Activated CD4-positive, alpha-beta T cell treated with anti-CD3 and anti-CD28 coated beads, Interleukin-2, amount 10 ng/mL, durations not matched to agents 7 days and 5 days (primary cell): Measurements from ENCODE around the gene ACLY. TPM values are rescaled to one million over a fixed set of nuclear protein-coding genes. Genes with fewer than 3 reads are reported as not detected.

Source experiments
- CTCF ChIA-PET: fragments of 350-600 bp; sonication (Branson Sonifier 250); formaldehyde crosslinking; loops from one replicate; lab custom pipeline; 2021; ENCODE audit warnings: antibody characterized with exemption; lab: Charles Lee
- POLR2A ChIA-PET: fragments of 350-600 bp; sonication (Branson Sonifier 250); formaldehyde crosslinking; loops from one replicate; lab custom pipeline; 2021; ENCODE audit warnings: antibody characterized with exemption; lab: Charles Lee
- DNase-seq: peaks from one replicate; pipeline ENCODE4 v3.0.0-alpha.2; 2020
- H3K27ac Mint-ChIP-seq: one replicate; pipeline ENCODE4 v1.8.0; 2021; ENCODE audit warnings: mild to moderate bottlenecking, moderate library complexity, mixed read lengths
- H3K27me3 Mint-ChIP-seq: one replicate; pipeline ENCODE4 v1.8.0; 2021; ENCODE audit warnings: mixed read lengths
- H3K36me3 Mint-ChIP-seq: one replicate; pipeline ENCODE4 v1.8.0; 2021; ENCODE audit warnings: low read depth, mixed read lengths
- H3K4me1 Mint-ChIP-seq: one replicate; pipeline ENCODE4 v1.8.0; 2021; ENCODE audit warnings: mixed read lengths
- H3K4me3 Mint-ChIP-seq: one replicate; pipeline ENCODE4 v1.8.0; 2021; ENCODE audit warnings: mild to moderate bottlenecking, moderate library complexity, mixed read lengths
- H3K9me3 Mint-ChIP-seq: one replicate; pipeline ENCODE4 v1.8.0; 2021; ENCODE audit warnings: mixed read lengths
- total RNA-seq, 2 experiments: library from RNA; stranded (reverse); gene quantifications; one replicate each; pipeline ENCODE4 v1.2.3, GENCODE V29; 2021

Gene ACLY
- total RNA-seq, 2 experiments from 2014 or later, result 143 to 150 TPM

DNA sequence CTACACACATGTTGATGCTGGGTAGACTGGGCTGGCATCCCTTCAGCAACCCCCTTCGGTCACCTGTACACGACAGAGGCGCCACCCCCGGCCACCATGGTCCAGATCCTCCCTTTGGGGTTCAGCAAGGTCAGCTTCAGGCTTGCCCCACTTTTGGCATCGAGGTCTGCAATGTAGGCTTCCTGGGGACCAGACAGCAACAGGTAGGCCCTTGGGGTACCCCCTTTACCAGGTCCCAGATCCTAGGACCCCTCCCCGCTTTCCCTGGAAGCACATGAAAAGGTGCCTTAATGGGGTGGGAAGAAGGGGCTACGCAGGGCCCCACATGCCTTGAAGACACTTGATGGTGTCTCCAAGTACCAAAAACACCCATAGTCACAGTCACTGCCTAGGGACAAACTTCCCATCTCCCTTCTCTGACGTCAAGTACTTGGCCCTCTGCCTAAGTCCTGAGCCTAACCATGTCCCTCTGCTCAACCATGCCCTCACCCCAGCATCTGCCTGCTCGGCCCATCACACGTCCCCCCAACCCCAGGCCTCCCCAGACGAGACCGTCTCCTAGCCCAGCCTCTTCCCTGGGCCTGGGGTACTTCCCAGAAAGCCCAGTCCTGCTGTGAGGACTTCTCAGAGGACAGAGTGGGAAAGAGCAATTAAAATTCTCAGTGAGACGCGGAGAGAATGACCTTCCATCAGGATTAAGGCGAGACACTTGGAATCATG, 12.1 kb downstream of the ACLY start:
- Mint-ChIP-seq H3K4me3 (no peak overlapping the region), H3K9me3 (no peaks in the 10 kb centered on the region), H3K27me3 (no peaks in the 10 kb centered on the region), H3K4me1 (no peaks in the 10 kb centered on the region), H3K27ac (no peak overlapping the region), H3K36me3 (peaks cover 42% of the 10 kb centered on the region)
- CTCF ChIA-PET, result interaction anchor here (0.6 kb wide), 1 partner anchor 42 kb away, joined by 3 read pairs; no protein-coding TSS in a partner anchor
- no peak for DNase-seq
- POLR2A ChIA-PET, result interaction anchor here (0.6 kb wide), 1 partner anchor 155 kb away, joined by 3 read pairs; no protein-coding TSS in a partner anchor

DNA sequence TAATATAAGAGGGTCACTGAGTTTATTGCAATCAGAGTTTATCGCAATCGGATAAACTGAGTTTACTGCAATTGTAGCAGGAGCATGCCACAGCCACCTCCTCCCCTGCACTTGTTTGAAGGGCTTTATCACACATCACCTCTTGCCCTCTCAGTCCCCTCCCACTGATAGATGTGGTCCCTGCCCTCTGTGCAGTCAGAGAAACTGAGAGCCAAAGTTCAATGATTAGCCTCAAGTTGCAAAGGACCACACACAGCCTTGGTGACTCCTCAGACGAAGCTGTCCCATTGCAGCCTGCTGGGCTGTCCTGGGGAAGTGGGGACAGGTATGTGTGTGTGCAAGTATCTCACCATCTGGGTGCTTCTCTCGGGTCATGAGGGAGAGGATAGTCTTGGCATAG, 13.6 kb downstream of the ACLY start:
- Mint-ChIP-seq H3K4me1 (no peaks in the 10 kb centered on the region), H3K9me3 (no peaks in the 10 kb centered on the region), H3K27me3 (no peaks in the 10 kb centered on the region), H3K36me3 (peaks cover 47% of the 10 kb centered on the region), H3K27ac (peak overlapping the region; percentile 31), H3K4me3 (no peak overlapping the region)
- POLR2A ChIA-PET, result no interaction called here
- CTCF ChIA-PET, result no interaction called here
- no peak for DNase-seq

GRCh38 chr17:41904242-41904841, 14.4 kb downstream of the ACLY start:
- ChIA-PET POLR2A (no interaction called here), CTCF (no interaction called here)
- no peak overlapping the region for H3K27ac Mint-ChIP-seq
- H3K27me3 Mint-ChIP-seq, result no peaks in the 10 kb centered on the region
- peaks cover 46% of the 10 kb centered on the region for H3K36me3 Mint-ChIP-seq
- no peak for DNase-seq
- H3K4me3 Mint-ChIP-seq, result no peak overlapping the region
- no peaks in the 10 kb centered on the region for H3K9me3 Mint-ChIP-seq
- H3K4me1 Mint-ChIP-seq, result no peaks in the 10 kb centered on the region

DNA sequence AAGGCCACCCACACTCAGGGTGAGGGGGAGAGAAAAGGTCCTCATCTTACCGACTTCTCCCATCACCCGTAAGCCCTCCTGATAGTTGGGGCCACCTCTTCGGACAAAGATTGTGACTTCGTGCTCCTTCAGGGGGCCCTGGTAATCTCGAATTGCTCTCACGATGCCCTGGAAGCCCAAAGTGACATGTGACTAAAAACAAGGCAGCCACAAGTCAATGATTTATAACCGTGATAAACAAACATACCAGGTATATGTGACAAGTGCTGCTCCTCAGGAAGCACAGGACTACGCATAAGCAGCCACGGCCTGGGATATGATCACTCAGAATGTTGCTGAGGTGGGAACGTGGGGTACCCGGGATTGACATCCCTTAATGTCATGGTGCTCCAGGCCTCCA, 17.1 kb downstream of the ACLY start:
- DNase-seq, result no peak
- CTCF ChIA-PET, result interaction anchor here (0.7 kb wide), 1 partner anchor 38 kb away, joined by 3 read pairs; no protein-coding TSS in a partner anchor
- Mint-ChIP-seq H3K27me3 (no peaks in the 10 kb centered on the region), H3K27ac (no peak overlapping the region), H3K9me3 (no peaks in the 10 kb centered on the region), H3K4me1 (no peaks in the 10 kb centered on the region), H3K4me3 (no peak overlapping the region), H3K36me3 (peaks cover 47% of the 10 kb centered on the region)
- POLR2A ChIA-PET, result no interaction called here

GRCh38 chr17:41896726-41897125, 22.0 kb downstream of the ACLY start:
- H3K27me3 Mint-ChIP-seq, result no peaks in the 10 kb centered on the region
- H3K36me3 Mint-ChIP-seq, result peaks cover 61% of the 10 kb centered on the region
- no peaks in the 10 kb centered on the region for H3K4me1 Mint-ChIP-seq
- no peaks in the 10 kb centered on the region for H3K9me3 Mint-ChIP-seq
- POLR2A ChIA-PET, result no interaction called here
- no peak overlapping the region for H3K4me3 Mint-ChIP-seq
- CTCF ChIA-PET, result no interaction called here
- DNase-seq, result no peak
- H3K27ac Mint-ChIP-seq, result no peak overlapping the region

DNA sequence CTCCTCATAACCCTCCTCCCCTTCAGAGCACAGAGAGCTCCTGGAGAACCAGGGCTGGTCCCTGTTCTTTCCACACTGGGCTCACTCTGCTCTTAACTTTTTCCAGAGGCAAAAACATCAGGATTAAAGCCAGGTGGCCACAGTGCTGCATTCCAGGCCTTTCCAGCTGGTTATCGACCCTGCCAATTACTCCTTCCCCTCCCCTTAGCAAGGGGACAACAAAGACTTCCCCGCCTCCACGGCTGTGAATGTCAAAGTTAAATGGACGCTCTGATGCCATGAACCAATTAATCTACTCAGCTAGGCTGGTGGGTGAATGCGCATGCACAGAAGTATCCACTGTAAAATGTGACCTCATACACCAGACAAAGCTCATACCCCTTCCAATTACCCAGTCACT, 23.1 kb downstream of the ACLY start:
- no peaks in the 10 kb centered on the region for H3K9me3 Mint-ChIP-seq
- no peaks in the 10 kb centered on the region for H3K4me1 Mint-ChIP-seq
- ChIA-PET CTCF (interaction anchor here (0.5 to 1.1 kb wide), 3 partner anchors 18 to 95 kb away, joined by 3 to 4 read pairs (median 3); no protein-coding TSS in a partner anchor), POLR2A (no interaction called here)
- peaks cover 54% of the 10 kb centered on the region for H3K36me3 Mint-ChIP-seq
- H3K4me3 Mint-ChIP-seq, result no peak overlapping the region
- no peaks in the 10 kb centered on the region for H3K27me3 Mint-ChIP-seq
- H3K27ac Mint-ChIP-seq, result no peak overlapping the region
- DNase-seq, result no peak

GRCh38 chr17:41894791-41895331, 23.9 kb downstream of the ACLY start:
- Mint-ChIP-seq H3K27me3 (no peaks in the 10 kb centered on the region), H3K4me3 (no peak overlapping the region), H3K9me3 (no peaks in the 10 kb centered on the region), H3K4me1 (no peaks in the 10 kb centered on the region), H3K27ac (no peak overlapping the region), H3K36me3 (peaks cover 55% of the 10 kb centered on the region)
- ChIA-PET POLR2A (no interaction called here), CTCF (interaction anchor here (0.5 to 1.3 kb wide), 2 partner anchors 12 to 94 kb away, joined by 3 read pairs; no protein-coding TSS in a partner anchor)
- DNase-seq, result no peak

DNA sequence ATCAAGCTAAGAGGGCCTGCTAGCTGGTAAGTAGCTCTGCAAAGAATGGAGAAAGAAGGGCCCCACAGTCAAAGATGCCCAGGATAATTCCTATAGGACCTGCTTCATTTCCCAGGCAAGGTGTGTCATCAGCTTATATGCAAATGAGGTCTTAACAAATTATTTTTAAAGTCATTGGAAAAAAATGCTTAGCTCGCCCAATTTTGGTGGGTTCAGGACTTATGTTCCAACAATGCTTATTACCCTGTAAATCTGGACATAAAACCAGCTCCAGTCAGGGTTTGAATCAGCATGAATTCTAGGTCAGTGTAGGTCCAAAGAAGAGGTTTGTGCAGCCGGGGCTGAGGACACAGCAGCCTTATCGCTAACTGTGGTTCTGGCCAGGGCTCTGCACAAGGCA, 25.4 kb downstream of the ACLY start:
- Mint-ChIP-seq H3K9me3 (no peaks in the 10 kb centered on the region), H3K36me3 (peaks cover 48% of the 10 kb centered on the region), H3K4me1 (no peaks in the 10 kb centered on the region), H3K4me3 (no peak overlapping the region), H3K27me3 (no peaks in the 10 kb centered on the region), H3K27ac (no peak overlapping the region)
- CTCF ChIA-PET, result interaction anchor here (0.7 to 1.3 kb wide), 6 partner anchors 9 to 156 kb away, joined by 3 read pairs; partner anchors contain the start of gene ACLY
- POLR2A ChIA-PET, result no interaction called here
- DNase-seq, result no peak

DNA sequence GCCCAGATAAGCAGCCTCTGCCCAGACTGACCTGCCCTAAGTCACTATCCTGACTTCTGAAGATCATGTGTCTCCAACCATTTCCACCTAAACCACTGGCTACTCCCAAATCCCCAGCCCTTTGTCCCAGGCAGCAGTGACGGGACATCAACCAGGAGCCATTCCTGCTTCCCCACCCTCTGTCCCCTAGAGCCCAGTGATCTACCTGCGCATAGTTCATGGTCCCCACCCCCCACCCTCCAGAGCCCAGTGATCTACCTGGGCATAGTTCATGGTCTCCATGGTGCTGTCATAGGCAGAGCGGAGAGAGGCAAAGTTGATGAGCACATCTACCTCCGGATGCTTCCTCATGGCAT, 26.8 kb downstream of the ACLY start:
- Mint-ChIP-seq H3K4me3 (no peak overlapping the region), H3K9me3 (no peaks in the 10 kb centered on the region), H3K36me3 (peaks cover 51% of the 10 kb centered on the region), H3K27me3 (no peaks in the 10 kb centered on the region), H3K4me1 (no peaks in the 10 kb centered on the region), H3K27ac (no peak overlapping the region)
- DNase-seq, result no peak
- ChIA-PET POLR2A (no interaction called here), CTCF (interaction anchor here (0.6 to 1.0 kb wide), 2 partner anchors 90 to 221 kb away, joined by 3 to 5 read pairs; partner anchors contain the start of gene DHX58)

DNA sequence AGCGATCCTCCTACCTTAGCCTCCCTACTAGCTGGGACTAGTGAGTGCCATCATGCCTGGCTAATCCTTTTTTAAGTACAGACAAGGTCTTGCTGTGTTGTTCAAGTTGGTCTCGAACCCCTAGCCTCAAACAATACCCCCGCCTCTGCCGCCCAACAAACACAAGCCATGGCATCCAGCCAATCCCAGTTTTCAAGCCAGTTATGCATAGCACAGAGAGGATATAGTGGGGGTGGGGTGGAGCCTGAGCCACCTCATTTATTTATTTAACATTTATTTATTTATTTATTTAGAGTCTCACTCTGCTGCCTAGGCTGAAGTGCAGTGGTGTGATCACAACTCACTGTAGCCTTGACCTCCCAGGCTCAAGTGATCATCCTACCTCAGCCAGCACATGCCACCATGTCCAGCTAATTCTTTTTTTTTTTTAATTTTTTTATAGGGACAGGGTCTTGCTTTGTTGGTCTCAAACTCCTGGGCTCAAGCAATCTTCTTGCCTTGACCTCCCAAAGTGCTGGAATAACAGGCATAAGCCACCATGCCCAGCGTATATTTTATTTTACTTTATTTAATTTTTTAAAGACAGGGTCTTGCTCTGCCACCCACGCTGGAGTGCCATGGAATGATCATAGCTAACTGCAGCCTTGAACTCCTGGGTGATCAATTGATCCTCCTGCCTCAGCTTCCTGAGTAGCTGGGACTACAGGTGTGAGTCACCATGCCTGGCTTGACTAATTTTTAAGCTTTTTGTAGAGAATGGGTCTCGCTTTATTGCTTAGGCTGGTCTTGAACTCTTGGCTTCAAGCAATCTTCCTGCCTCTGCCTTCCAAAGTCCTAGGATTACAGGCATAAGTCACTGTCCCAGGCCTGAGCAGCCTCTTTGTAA, 27.4 kb downstream of the ACLY start:
- no peaks in the 10 kb centered on the region for H3K9me3 Mint-ChIP-seq
- POLR2A ChIA-PET, result no interaction called here
- H3K36me3 Mint-ChIP-seq, result peaks cover 45% of the 10 kb centered on the region
- DNase-seq, result no peak
- no peak overlapping the region for H3K27ac Mint-ChIP-seq
- H3K27me3 Mint-ChIP-seq, result no peaks in the 10 kb centered on the region
- H3K4me3 Mint-ChIP-seq, result no peak overlapping the region
- CTCF ChIA-PET, result interaction anchor here (0.7 kb wide), 1 partner anchor 137 kb away, joined by 3 read pairs; no protein-coding TSS in a partner anchor
- H3K4me1 Mint-ChIP-seq, result no peaks in the 10 kb centered on the region

GRCh38 chr17:41888332-41888965, 30.3 kb downstream of the ACLY start:
- no peak overlapping the region for H3K4me3 Mint-ChIP-seq
- CTCF ChIA-PET, result no interaction called here
- no peak for DNase-seq
- POLR2A ChIA-PET, result interaction anchor here (0.6 kb wide), 1 partner anchor 1436 kb away, joined by 3 read pairs; no protein-coding TSS in a partner anchor
- peaks cover 44% of the 10 kb centered on the region for H3K36me3 Mint-ChIP-seq
- no peaks in the 10 kb centered on the region for H3K9me3 Mint-ChIP-seq
- H3K4me1 Mint-ChIP-seq, result no peaks in the 10 kb centered on the region
- no peaks in the 10 kb centered on the region for H3K27me3 Mint-ChIP-seq
- H3K27ac Mint-ChIP-seq, result no peak overlapping the region

DNA sequence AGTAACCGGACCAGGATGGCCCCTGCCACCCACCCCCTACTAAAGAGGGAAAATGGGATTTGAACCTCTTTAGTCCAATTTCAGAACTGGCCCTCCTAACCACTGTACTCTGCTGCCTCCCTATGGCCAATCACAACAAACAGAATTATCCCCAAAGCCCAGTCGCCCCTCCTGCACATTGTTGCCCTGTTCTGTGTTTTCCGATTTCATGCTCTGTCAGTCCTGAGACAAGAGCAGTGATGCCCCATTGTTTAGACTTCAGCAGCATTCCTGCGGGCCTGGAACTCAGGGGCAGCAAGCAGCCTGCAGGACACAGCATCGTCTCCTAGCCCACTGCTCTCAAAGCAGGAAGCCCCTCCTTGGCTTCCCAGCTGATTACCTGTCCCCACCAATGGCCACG, 33.0 kb downstream of the ACLY start:
- CTCF ChIA-PET, result no interaction called here
- H3K36me3 Mint-ChIP-seq, result peaks cover 36% of the 10 kb centered on the region
- POLR2A ChIA-PET, result no interaction called here
- no peak for DNase-seq
- H3K9me3 Mint-ChIP-seq, result no peaks in the 10 kb centered on the region
- no peak overlapping the region for H3K4me3 Mint-ChIP-seq
- H3K27ac Mint-ChIP-seq, result no peak overlapping the region
- H3K4me1 Mint-ChIP-seq, result peaks cover 3% of the 10 kb centered on the region
- H3K27me3 Mint-ChIP-seq, result no peaks in the 10 kb centered on the region
